ENCODE results near the gene GADL1.

The GADL1 gene
- long read RNA-seq, result 0 reads

GRCh38 chr3:30894521-30895251, at the start of gene GADL1:
GADL1 (minus strand) TSS chr3:30894661; CDS start chr3:30894614, 47 bp downstream.
- peaks cover 37% of the 10 kb centered on the region for H3K27me3 ChIP-seq (ENCODE audit: insufficient read depth, poor library complexity, severe bottlenecking)
- no peak within 1 kb of the TSS for H3K27ac ChIP-seq (replicated peaks)
- DNase-seq (ENCODE audit: low read depth in 1 of 2, low spot score in 1 of 2), result peak in 1 of 2 experiments; percentile 2
- TF ChIP-seq POLR2AphosphoS5 (IDR thresholded peaks at IDR 0.05; ENCODE audit: low read depth) (no peak), GABPA (IDR thresholded peaks at IDR 0.05; ENCODE audit: low read depth) (no peak), CTCF (IDR thresholded peaks at IDR 0.05; ENCODE audit: insufficient read depth, low read length) (no peak)
- peak within 1 kb of the TSS; percentile 40 for H3K4me3 ChIP-seq (replicated peaks; ENCODE audit: insufficient read depth, low read length)

GRCh38 chr3:30944124-30944523, 49.7 kb upstream of the GADL1 start:
- Histone ChIP-seq H3K4me3 (replicated peaks; ENCODE audit: insufficient read depth, low read length) (no peak overlapping the region), H3K27ac (replicated peaks) (no peak overlapping the region), H3K27me3 (ENCODE audit: insufficient read depth, poor library complexity, severe bottlenecking) (no peaks in the 10 kb centered on the region)
- no peak for TF ChIP-seq CTCF (IDR thresholded peaks at IDR 0.05; ENCODE audit: insufficient read depth, low read length)
- DNase-seq (ENCODE audit: low read depth in 1 of 2, low spot score in 1 of 2), result no peak

- TF ChIP-seq REST (IDR thresholded peaks at IDR 0.05; ENCODE audit: insufficient replicate concordance, low read depth) (no peak), POLR2AphosphoS5 (IDR thresholded peaks at IDR 0.05; ENCODE audit: low read depth) (no peak), SPI1 (IDR thresholded peaks at IDR 0.05; ENCODE audit: borderline replicate concordance, low read depth) (no peak), CTCF (IDR thresholded peaks at IDR 0.05; ENCODE audit: insufficient read depth, low read length) (no peak), GABPA (IDR thresholded peaks at IDR 0.05; ENCODE audit: low read depth) (no peak)
- no peaks in the 10 kb centered on the region for H3K27me3 ChIP-seq (ENCODE audit: insufficient read depth, poor library complexity, severe bottlenecking)
- no peak overlapping the region for H3K27ac ChIP-seq (replicated peaks)
- no peak overlapping the region for H3K4me3 ChIP-seq (replicated peaks; ENCODE audit: insufficient read depth, low read length)
- no peak for DNase-seq (ENCODE audit: low read depth in 1 of 2, low spot score in 1 of 2)
These were observed 48.7 kb upstream of the GADL1 start for GRCh38 chr3:30943206-30943605.

GRCh38 chr3:30941342-30941741, 46.9 kb upstream of the GADL1 start:
- Histone ChIP-seq H3K27me3 (ENCODE audit: insufficient read depth, poor library complexity, severe bottlenecking) (no peaks in the 10 kb centered on the region), H3K4me3 (replicated peaks; ENCODE audit: insufficient read depth, low read length) (no peak overlapping the region), H3K27ac (replicated peaks) (no peak overlapping the region)
- peak in 1 of 2 experiments; percentile 3 for DNase-seq (ENCODE audit: low read depth in 1 of 2, low spot score in 1 of 2)
- TF ChIP-seq POLR2AphosphoS5 (IDR thresholded peaks at IDR 0.05; ENCODE audit: low read depth), result no peak
- no peak for TF ChIP-seq SPI1 (IDR thresholded peaks at IDR 0.05; ENCODE audit: borderline replicate concordance, low read depth)
- no peak for TF ChIP-seq GABPA (IDR thresholded peaks at IDR 0.05; ENCODE audit: low read depth)
- TF ChIP-seq REST (IDR thresholded peaks at IDR 0.05; ENCODE audit: insufficient replicate concordance, low read depth), result no peak
- TF ChIP-seq CTCF (IDR thresholded peaks at IDR 0.05; ENCODE audit: insufficient read depth, low read length), result no peak

Data from HL-60 (cell line).